Adrenal gland (tissue), 12 donors: ENCODE results near the gene CDC42BPG. TPM values are rescaled to one million over a fixed set of nuclear protein-coding genes. Genes with fewer than 3 reads are reported as not detected.

Source experiments
- DNase-seq, 7 donors: peaks; one replicate each; pipeline ENCODE4 v3.0.0-alpha.2; 2019 to 2020
- H3K27ac ChIP-seq, 5 donors: fragments of 200-600 bp; sonication (generic) in 4 of 5; 1 replicate in 3 of 5; 2 replicates in 2 of 5; pipeline versions ENCODE4 v1.5.1 to v1.8.0; 2016 to 2020; ENCODE audit warnings: mild to moderate bottlenecking in 1 of 5
- H3K27me3 ChIP-seq: fragments of 200-600 bp; 2 replicates; pipeline ENCODE4 v1.8.0; 2021
- H3K36me3 ChIP-seq, 2 donors: fragments of 200-600 bp; replicated peaks in 1 of 2; 1 replicate in 1 of 2; 2 replicates in 1 of 2; pipeline versions ENCODE4 v1.5.1 to v1.8.0; 2018 to 2022
- H3K4me1 ChIP-seq, 2 donors: fragments of 200-600 bp; replicated peaks in 1 of 2; 1 replicate in 1 of 2; 2 replicates in 1 of 2; pipeline versions ENCODE4 v1.5.1 to v1.8.0; 2018 to 2021
- H3K4me3 ChIP-seq, 4 donors: fragments of 200-600 bp; sonication (generic) in 3 of 4; one replicate each; pipeline ENCODE4 v1.5.1; 2016 to 2018
- H3K9me3 ChIP-seq, 3 donors: fragments of 200-600 bp; sonication (generic) in 1 of 3; replicated peaks in 1 of 3; 1 replicate in 2 of 3; 2 replicates in 1 of 3; pipeline versions ENCODE4 v1.5.1 to v1.8.0; 2016 to 2021
- CTCF ChIP-seq, 6 experiments: fragments of 450-650 bp in 4 of 6; fragments of 200-600 bp in 2 of 6; sonication (generic) in 1 of 6; IDR thresholded peaks; 1 replicate in 5 of 6; 2 replicates in 1 of 6; pipeline versions ENCODE4 v1.5.1 to v1.8.0; 2016 to 2021; ENCODE audit warnings: antibody characterized with exemption in 6 of 6, mild to moderate bottlenecking in 2 of 6, moderate library complexity in 1 of 6
- POLR2A ChIP-seq, 2 donors: fragments of 450-650 bp; IDR thresholded peaks; one replicate each; pipeline ENCODE4 v1.6.1; 2017; ENCODE audit warnings: antibody characterized with exemption in 2 of 2, mild to moderate bottlenecking in 2 of 2, moderate library complexity in 1 of 2
- whole genome bisulfite sequencing, 4 donors: extraction: QIAGEN DNeasy Blood & Tissue Kit in 2 of 4; methylation state at CpG; one replicate each; pipeline versions ENCODE4 v1.1.5 to v1.1.7; 2013 to 2017; 5-methylcytosine and 5-hydroxymethylcytosine counted together
- intact Hi-C, 2 donors: fragments of 100-400 bp; cut with DNase I; formaldehyde crosslinking; loops; one replicate each; pipeline versions ENCODE4 v1.14.1 to v1.15.0; 2022 to 2023
- polyA plus RNA-seq, 3 donors: library from polyadenylated mRNA; stranded (reverse); fragments of 200-250 nt in 2 of 3; fragments of 350-450 nt in 1 of 3; fragmentation: Illumina TruSeq in 1 of 3; extraction: RNeasy Lipid Tissue Mini Kit (QIAGEN cat#74804) in 1 of 3; gene quantifications; one replicate each; pipeline ENCODE4 v1.2.3, GENCODE V29; 2013 to 2014
- total RNA-seq, 9 donors: library from RNA; depleted of rRNA in 4 of 9; stranded (reverse); fragments of >200 nt in 4 of 9; fragments of 120-200 nt in 1 of 9; fragmentation: NEBNext Ultra II Directional in 1 of 9; extraction: Animal tissue kit (Norgen Biotek cat#: 25700) in 1 of 9; gene quantifications; one replicate each; pipeline versions ENCODE4 v1.1.0 to v1.2.4, GENCODE V29; 2013 to 2023
- donor health status: healthy with polysubstance abuse.
- donor health status: Bipolar disorder and iron deficiency.
- donor health status: DM: yes; HTN: yes; CAD: no.
- donor health status: DM: no; HTN: no; CAD: no.
- donor health status: DM: no; HTN: no; CAD: no.
- donor health status: DM: yes; HTN: yes; CAD: no.

Gene CDC42BPG
- total and polyA plus RNA-seq, 12 donors: 3.1 to 12.9 (median 6.7) TPM

- H3K9me3 ChIP-seq: no peaks in the 10 kb centered on the region
- intact Hi-C loops: no loop called here
- H3K27me3 ChIP-seq: no peaks in the 10 kb centered on the region
- H3K27ac ChIP-seq: no peak overlapping the region
- TF ChIP-seq CTCF (IDR thresholded peaks at IDR 0.05): no peak
- no peak for TF ChIP-seq POLR2A (IDR thresholded peaks at IDR 0.05)
- peak overlapping the region in 1 of 4 donors; percentile 87 for H3K4me3 ChIP-seq
- H3K4me1 ChIP-seq: peaks cover 8 to 17% of the 10 kb centered on the region in 2 donors
- peak in 3 of 7 donors; percentile 29 to 67 (median 47) for DNase-seq
- 50 to 56% (median 53%) methylated on average over 17 of the region's 17 CpGs for WGBS, 4 donors
- H3K36me3 ChIP-seq: peaks cover 0 to 14% of the 10 kb centered on the region in 2 donors
Measured at GRCh38 chr11:64810891-64811272, 33.6 kb downstream of the CDC42BPG start.

GRCh38 chr11:64810271-64810890 lies 34.1 kb downstream of the CDC42BPG start, which contains the start of gene MEN1:
Gene MEN1, minus strand, starts transcription at chr11:64810551. Its CDS starts 442 bp downstream, at chr11:64810109.
- peak; percentile 19 to 79 for TF ChIP-seq POLR2A (IDR thresholded peaks at IDR 0.05)
- TF ChIP-seq CTCF (IDR thresholded peaks at IDR 0.05): no peak
- no peaks in the 10 kb centered on the region for H3K9me3 ChIP-seq
- intact Hi-C loops: no loop called here
- WGBS, 4 donors: 0 to 1% (median 0%) methylated on average over 14 to 46 of the region's 46 CpGs
- peak within 1 kb of the TSS; percentile 55 to 89 (median 76) for H3K4me3 ChIP-seq
- peaks cover 8 to 17% of the 10 kb centered on the region in 2 donors for H3K4me1 ChIP-seq
- H3K27me3 ChIP-seq: no peaks in the 10 kb centered on the region
- H3K27ac ChIP-seq: peak within 1 kb of the TSS in 2 of 5 donors; percentile 26 to 43
- H3K36me3 ChIP-seq: peaks cover 0 to 19% of the 10 kb centered on the region in 2 donors
- DNase-seq: peak; percentile 93 to 98 (median 97)

GRCh38 chr11:64809781-64810241 lies 34.6 kb downstream of the CDC42BPG start:
- Histone ChIP-seq H3K36me3 (peaks cover 0 to 24% of the 10 kb centered on the region in 2 donors), H3K27ac (peak overlapping the region in 1 of 5 donors; percentile 43), H3K4me1 (peaks cover 8 to 17% of the 10 kb centered on the region in 2 donors), H3K27me3 (no peaks in the 10 kb centered on the region), H3K9me3 (no peaks in the 10 kb centered on the region), H3K4me3 (peak overlapping the region; percentile 55 to 89 (median 76))
- peak in 1 of 7 donors; percentile 64 for DNase-seq
- no peak for TF ChIP-seq POLR2A (IDR thresholded peaks at IDR 0.05)
- no peak for TF ChIP-seq CTCF (IDR thresholded peaks at IDR 0.05)
- 3 to 7% (median 4%) methylated on average over 24 to 44 of the region's 44 CpGs; no CpG with 5 or more reads in 1 of the 4 donors for whole genome bisulfite sequencing, 4 donors
- intact Hi-C loops: no loop called here

- no peak for DNase-seq
- peaks cover 0 to 30% of the 10 kb centered on the region in 2 donors for H3K36me3 ChIP-seq
- no peaks in the 10 kb centered on the region for H3K27me3 ChIP-seq
- no peak overlapping the region for H3K4me3 ChIP-seq
- 92 to 100% (median 95%) methylated on average over 7 to 9 of the region's 9 CpGs for WGBS, 4 donors
- TF ChIP-seq CTCF (IDR thresholded peaks at IDR 0.05) (no peak), POLR2A (IDR thresholded peaks at IDR 0.05) (no peak)
- H3K4me1 ChIP-seq: peaks cover 26 to 36% of the 10 kb centered on the region in 2 donors
- intact Hi-C loops: no loop called here
- H3K9me3 ChIP-seq: no peaks in the 10 kb centered on the region
- H3K27ac ChIP-seq: no peak overlapping the region
Measured at GRCh38 chr11:64805481-64805880, 39.0 kb downstream of the CDC42BPG start.
